HepG2 (cell line): ENCODE measurements around the gene PLPP3. TPM values are rescaled to one million over a fixed set of nuclear protein-coding genes. Genes with fewer than 3 reads are reported as not detected.

Experiments used
- ATAD3A ChIP-seq: sonication (generic); formaldehyde crosslinking; IDR thresholded peaks from 2 replicates; pipeline ENCODE4 v1.4.0; 2020; ENCODE audit warnings: missing genetic modification reagents
- BHLHE40 ChIP-seq: IDR thresholded peaks from 2 replicates; pipeline ENCODE4 v1.6.1; 2011; ENCODE audit warnings: low read length, improper control_type of control experiment
- CREB1 ChIP-seq, 2 experiments: fragments of 450-650 bp in 1 of 2; IDR thresholded peaks; 2 replicates each; pipeline ENCODE4 v1.6.1; 2016 to 2017; ENCODE audit warnings: control low read depth in 1 of 2, mild to moderate bottlenecking in 1 of 2, missing compliant biosample characterization in 1 of 2, missing genetic modification characterization in 1 of 2
- GLMP ChIP-seq: sonication (generic); formaldehyde crosslinking; IDR thresholded peaks from 2 replicates; pipeline ENCODE4 v1.9.0; 2021; ENCODE audit warnings: missing genetic modification reagents, mild to moderate bottlenecking, borderline replicate concordance
- HNF4A ChIP-seq: sonication (generic); formaldehyde crosslinking; IDR thresholded peaks from 2 replicates; pipeline ENCODE4 v1.4.0; 2020; ENCODE audit warnings: missing genetic modification reagents
- HNF4G ChIP-seq, 2 experiments: sonication (generic) in 1 of 2; formaldehyde crosslinking in 1 of 2; IDR thresholded peaks; 2 replicates each; pipeline versions ENCODE4 v1.4.0 to v1.6.1; 2011 to 2020; ENCODE audit warnings: borderline replicate concordance in 2 of 2, low read depth in 2 of 2, mild to moderate bottlenecking in 2 of 2, low read length in 1 of 2, missing genetic modification reagents in 1 of 2, moderate library complexity in 1 of 2
- IRX3 ChIP-seq: sonication (generic); formaldehyde crosslinking; IDR thresholded peaks from 2 replicates; pipeline ENCODE4 v1.8.1; 2023; ENCODE audit warnings: mild to moderate bottlenecking, low read depth, missing genetic modification reagents, borderline replicate concordance
- KAT8 ChIP-seq: IDR thresholded peaks from 2 replicates; pipeline ENCODE4 v1.6.1; 2016; ENCODE audit warnings: missing genetic modification reagents, missing compliant biosample characterization
- MLX ChIP-seq: IDR thresholded peaks from 2 replicates; pipeline ENCODE4 v1.6.1; 2016
- PHF21A ChIP-seq: sonication (generic); formaldehyde crosslinking; IDR thresholded peaks from 2 replicates; pipeline ENCODE4 v1.5.0; 2020; ENCODE audit warnings: mild to moderate bottlenecking, missing genetic modification reagents
- POGZ ChIP-seq: sonication (generic); formaldehyde crosslinking; IDR thresholded peaks from 2 replicates; pipeline ENCODE4 v1.4.0; 2020; ENCODE audit warnings: mild to moderate bottlenecking, missing genetic modification reagents
- RBAK ChIP-seq: sonication (generic); formaldehyde crosslinking; IDR thresholded peaks from 2 replicates; pipeline ENCODE4 v1.5.1; 2020; ENCODE audit warnings: mild to moderate bottlenecking, missing genetic modification reagents
- RNF219 ChIP-seq: sonication (generic); formaldehyde crosslinking; IDR thresholded peaks from 2 replicates; pipeline ENCODE4 v1.5.0; 2020; ENCODE audit warnings: mild to moderate bottlenecking, missing genetic modification reagents
- SP5 ChIP-seq: IDR thresholded peaks from 2 replicates; pipeline ENCODE4 v1.6.1; 2016; ENCODE audit warnings: low read depth, borderline replicate concordance
- UBTF ChIP-seq: sonication (generic); formaldehyde crosslinking; IDR thresholded peaks from 2 replicates; pipeline ENCODE4 v1.4.0; 2020; ENCODE audit warnings: mild to moderate bottlenecking, missing genetic modification reagents
- ZNF281 ChIP-seq: sonication (generic); formaldehyde crosslinking; IDR thresholded peaks from 2 replicates; pipeline ENCODE4 v1.4.0; 2020; ENCODE audit warnings: missing genetic modification reagents, borderline replicate concordance
- ZNF343 ChIP-seq: sonication (generic); formaldehyde crosslinking; IDR thresholded peaks from 2 replicates; pipeline ENCODE4 v1.4.0; 2020; ENCODE audit warnings: mild to moderate bottlenecking, missing genetic modification reagents
- ZNF563 ChIP-seq: sonication (generic); formaldehyde crosslinking; IDR thresholded peaks from 2 replicates; pipeline ENCODE4 v1.8.0; 2022; ENCODE audit warnings: mild to moderate bottlenecking, moderate library complexity, missing genetic modification reagents
- ZNF768 ChIP-seq: sonication (generic); formaldehyde crosslinking; IDR thresholded peaks from 2 replicates; pipeline ENCODE4 v1.4.0; 2020; ENCODE audit warnings: missing genetic modification reagents
- polyA plus RNA-seq, 8 experiments: library from polyadenylated mRNA; depleted of rRNA in 3 of 8; stranded (reverse) in 7 of 8; unstranded in 1 of 8; fragments of >200 nt; fragmentation: Illumina TruSeq in 4 of 8; extraction: Trizol in 4 of 8; gene quantifications; 2 replicates each; pipeline versions ENCODE4 v1.2.1 to v1.2.3, GENCODE V29; 2011 to 2016; ENCODE audit warnings: low read depth in 4 of 8, missing spikeins in 1 of 8, mixed read lengths in 1 of 8; ENCODE audit not compliant: insufficient read depth in 1 of 8
- total RNA-seq, 5 experiments: library from RNA; depleted of rRNA; stranded (reverse); fragments of >200 nt; fragmentation: Illumina TruSeq; extraction: Trizol; gene quantifications; 2 replicates each; pipeline ENCODE4 v1.2.3, GENCODE V29; 2016; ENCODE audit warnings: low read depth in 1 of 5

PLPP3 gene
- total and polyA plus RNA-seq, 2 of the 13 experiments (the other 11 are each of a cell fraction or from before 2014, with no cell fraction given): 49.7 to 65.8 TPM

- TF ChIP-seq ZNF343 (CRISPR knock-in tag): 0 out of 2 replicates have a peak, but pooled peaks have one; percentile 76
- TF ChIP-seq SP5 (CRISPR knock-in tag): peak; percentile 83
- no peak for TF ChIP-seq IRX3
- TF ChIP-seq RBAK (CRISPR knock-in tag): no peak
- TF ChIP-seq BHLHE40: 0 out of 2 replicates have a peak, but pooled peaks have one; percentile 15
- peak; percentile 72; the same call in 1 of the 2 replicates for TF ChIP-seq HNF4G (IDR thresholded peaks at IDR 0.05; ENCODE audit: borderline replicate concordance, low read depth, low read length)
- no peak for TF ChIP-seq HNF4G (CRISPR knock-in tag; IDR thresholded peaks at IDR 0.05; ENCODE audit: borderline replicate concordance, low read depth)
- no peak for TF ChIP-seq ATAD3A (CRISPR knock-in tag)
- TF ChIP-seq HNF4A (CRISPR knock-in tag): peak; percentile 75
- TF ChIP-seq POGZ (CRISPR knock-in tag): peak; percentile 90
- TF ChIP-seq KAT8 (CRISPR knock-in tag): peak; percentile 61
- TF ChIP-seq ZNF281: peak; percentile 54; the same call in 1 of the 2 replicates
- peak; percentile 46; the same call in 1 of the 2 replicates for TF ChIP-seq UBTF (CRISPR knock-in tag)
- no peak for TF ChIP-seq ZNF768
- TF ChIP-seq PHF21A (CRISPR knock-in tag): peak; percentile 88; the same call in 1 of the 2 replicates
- TF ChIP-seq RNF219 (CRISPR knock-in tag): no peak
- no peak for TF ChIP-seq GLMP (CRISPR knock-in tag)
- TF ChIP-seq ZNF563 (CRISPR knock-in tag): no peak
- 0 out of 2 replicates have a peak, but pooled peaks have one; percentile 29 for TF ChIP-seq MLX
- TF ChIP-seq CREB1 (IDR thresholded peaks at IDR 0.05): no peak
- peak; percentile 87 for TF ChIP-seq CREB1 (CRISPR knock-in tag; IDR thresholded peaks at IDR 0.05)
These were observed 9.7 kb downstream of the PLPP3 start (continued) for GRCh38 chr1:56569661-56570060.
